HEK293 (cell line): ENCODE results near the gene OPALIN.

ENCODE experiments used
- FEZF1 ChIP-seq: fragments of 450-650 bp; formaldehyde crosslinking; IDR thresholded peaks from 2 replicates; pipeline ENCODE4 v1.5.1; 2016; ENCODE audit warnings: missing biosample characterization, missing genetic modification characterization
- MYNN ChIP-seq: fragments of 450-650 bp; formaldehyde crosslinking; IDR thresholded peaks from 2 replicates; pipeline ENCODE4 v1.5.1; 2016; ENCODE audit warnings: missing biosample characterization, missing genetic modification characterization, borderline replicate concordance
- ZNF629 ChIP-seq: fragments of 450-650 bp; formaldehyde crosslinking; IDR thresholded peaks from 2 replicates; pipeline ENCODE4 v1.5.1; 2017; ENCODE audit warnings: missing biosample characterization, missing genetic modification characterization
- TF ChIP-seq, protein P1 (sequence below): fragments of 450-650 bp; formaldehyde crosslinking; conservative IDR thresholded peaks from 2 replicates; pipeline ENCODE4 v1.5.1; 2016; ENCODE audit warnings: low read depth, missing biosample characterization, missing genetic modification characterization
- TF ChIP-seq, protein P2 (sequence below): fragments of 450-650 bp; formaldehyde crosslinking; IDR thresholded peaks from 2 replicates; pipeline ENCODE4 v1.5.1; 2016; ENCODE audit warnings: missing biosample characterization, missing genetic modification characterization
- TF ChIP-seq, protein P3 (sequence below): fragments of 450-650 bp; formaldehyde crosslinking; IDR thresholded peaks from 2 replicates; pipeline ENCODE4 v1.5.1; 2016; ENCODE audit warnings: missing biosample characterization, missing genetic modification characterization

DNA sequence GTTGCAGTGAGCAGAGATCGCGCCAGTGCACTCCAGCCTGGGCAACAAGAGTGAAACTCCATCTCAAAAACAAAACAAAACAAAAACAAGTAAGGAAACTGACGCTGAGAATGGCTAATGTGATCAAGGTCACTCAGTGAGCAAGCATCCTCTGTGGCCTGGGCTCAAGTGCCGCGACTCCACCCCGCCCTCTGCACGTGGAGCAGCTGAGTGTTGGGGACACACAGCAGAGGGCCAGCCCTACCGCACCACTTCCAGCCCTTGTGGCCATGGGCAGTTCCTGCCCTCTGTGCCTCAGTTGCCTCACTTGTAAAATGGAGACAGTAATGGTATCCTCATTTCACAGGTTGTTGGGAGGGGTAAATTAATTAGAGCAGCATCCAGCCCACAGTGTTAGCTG, 21.0 kb upstream of the OPALIN start:
- TF ChIP-seq, protein P1, sequence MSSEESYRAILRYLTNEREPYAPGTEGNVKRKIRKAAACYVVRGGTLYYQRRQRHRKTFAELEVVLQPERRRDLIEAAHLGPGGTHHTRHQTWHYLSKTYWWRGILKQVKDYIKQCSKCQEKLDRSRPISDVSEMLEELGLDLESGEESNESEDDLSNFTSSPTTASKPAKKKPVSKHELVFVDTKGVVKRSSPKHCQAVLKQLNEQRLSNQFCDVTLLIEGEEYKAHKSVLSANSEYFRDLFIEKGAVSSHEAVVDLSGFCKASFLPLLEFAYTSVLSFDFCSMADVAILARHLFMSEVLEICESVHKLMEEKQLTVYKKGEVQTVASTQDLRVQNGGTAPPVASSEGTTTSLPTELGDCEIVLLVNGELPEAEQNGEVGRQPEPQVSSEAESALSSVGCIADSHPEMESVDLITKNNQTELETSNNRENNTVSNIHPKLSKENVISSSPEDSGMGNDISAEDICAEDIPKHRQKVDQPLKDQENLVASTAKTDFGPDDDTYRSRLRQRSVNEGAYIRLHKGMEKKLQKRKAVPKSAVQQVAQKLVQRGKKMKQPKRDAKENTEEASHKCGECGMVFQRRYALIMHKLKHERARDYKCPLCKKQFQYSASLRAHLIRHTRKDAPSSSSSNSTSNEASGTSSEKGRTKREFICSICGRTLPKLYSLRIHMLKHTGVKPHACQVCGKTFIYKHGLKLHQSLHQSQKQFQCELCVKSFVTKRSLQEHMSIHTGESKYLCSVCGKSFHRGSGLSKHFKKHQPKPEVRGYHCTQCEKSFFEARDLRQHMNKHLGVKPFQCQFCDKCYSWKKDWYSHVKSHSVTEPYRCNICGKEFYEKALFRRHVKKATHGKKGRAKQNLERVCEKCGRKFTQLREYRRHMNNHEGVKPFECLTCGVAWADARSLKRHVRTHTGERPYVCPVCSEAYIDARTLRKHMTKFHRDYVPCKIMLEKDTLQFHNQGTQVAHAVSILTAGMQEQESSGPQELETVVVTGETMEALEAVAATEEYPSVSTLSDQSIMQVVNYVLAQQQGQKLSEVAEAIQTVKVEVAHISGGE (tag by site-specific recombination) = no peak
- TF ChIP-seq, protein P2, sequence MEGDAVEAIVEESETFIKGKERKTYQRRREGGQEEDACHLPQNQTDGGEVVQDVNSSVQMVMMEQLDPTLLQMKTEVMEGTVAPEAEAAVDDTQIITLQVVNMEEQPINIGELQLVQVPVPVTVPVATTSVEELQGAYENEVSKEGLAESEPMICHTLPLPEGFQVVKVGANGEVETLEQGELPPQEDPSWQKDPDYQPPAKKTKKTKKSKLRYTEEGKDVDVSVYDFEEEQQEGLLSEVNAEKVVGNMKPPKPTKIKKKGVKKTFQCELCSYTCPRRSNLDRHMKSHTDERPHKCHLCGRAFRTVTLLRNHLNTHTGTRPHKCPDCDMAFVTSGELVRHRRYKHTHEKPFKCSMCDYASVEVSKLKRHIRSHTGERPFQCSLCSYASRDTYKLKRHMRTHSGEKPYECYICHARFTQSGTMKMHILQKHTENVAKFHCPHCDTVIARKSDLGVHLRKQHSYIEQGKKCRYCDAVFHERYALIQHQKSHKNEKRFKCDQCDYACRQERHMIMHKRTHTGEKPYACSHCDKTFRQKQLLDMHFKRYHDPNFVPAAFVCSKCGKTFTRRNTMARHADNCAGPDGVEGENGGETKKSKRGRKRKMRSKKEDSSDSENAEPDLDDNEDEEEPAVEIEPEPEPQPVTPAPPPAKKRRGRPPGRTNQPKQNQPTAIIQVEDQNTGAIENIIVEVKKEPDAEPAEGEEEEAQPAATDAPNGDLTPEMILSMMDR = no peak
- TF ChIP-seq FEZF1 (tag by site-specific recombination) (no peak), ZNF629 (tag by site-specific recombination) (no peak), MYNN (tag by site-specific recombination) (no peak)
- TF ChIP-seq, protein P3, sequence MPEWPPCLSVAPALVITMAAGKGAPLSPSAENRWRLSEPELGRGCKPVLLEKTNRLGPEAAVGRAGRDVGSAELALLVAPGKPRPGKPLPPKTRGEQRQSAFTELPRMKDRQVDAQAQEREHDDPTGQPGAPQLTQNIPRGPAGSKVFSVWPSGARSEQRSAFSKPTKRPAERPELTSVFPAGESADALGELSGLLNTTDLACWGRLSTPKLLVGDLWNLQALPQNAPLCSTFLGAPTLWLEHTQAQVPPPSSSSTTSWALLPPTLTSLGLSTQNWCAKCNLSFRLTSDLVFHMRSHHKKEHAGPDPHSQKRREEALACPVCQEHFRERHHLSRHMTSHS (tag by site-specific recombination) = no peak
